OCI-M2 (cell line): Measurements from ENCODE around the gene ASPRV1.

Experiments
- DNase-seq: peaks from one replicate; lab custom pipeline; 2025; ENCODE audit not compliant: unreplicated experiment; lab: John Stamatoyannopoulos, UW

ASPRV1 gene

DNA sequence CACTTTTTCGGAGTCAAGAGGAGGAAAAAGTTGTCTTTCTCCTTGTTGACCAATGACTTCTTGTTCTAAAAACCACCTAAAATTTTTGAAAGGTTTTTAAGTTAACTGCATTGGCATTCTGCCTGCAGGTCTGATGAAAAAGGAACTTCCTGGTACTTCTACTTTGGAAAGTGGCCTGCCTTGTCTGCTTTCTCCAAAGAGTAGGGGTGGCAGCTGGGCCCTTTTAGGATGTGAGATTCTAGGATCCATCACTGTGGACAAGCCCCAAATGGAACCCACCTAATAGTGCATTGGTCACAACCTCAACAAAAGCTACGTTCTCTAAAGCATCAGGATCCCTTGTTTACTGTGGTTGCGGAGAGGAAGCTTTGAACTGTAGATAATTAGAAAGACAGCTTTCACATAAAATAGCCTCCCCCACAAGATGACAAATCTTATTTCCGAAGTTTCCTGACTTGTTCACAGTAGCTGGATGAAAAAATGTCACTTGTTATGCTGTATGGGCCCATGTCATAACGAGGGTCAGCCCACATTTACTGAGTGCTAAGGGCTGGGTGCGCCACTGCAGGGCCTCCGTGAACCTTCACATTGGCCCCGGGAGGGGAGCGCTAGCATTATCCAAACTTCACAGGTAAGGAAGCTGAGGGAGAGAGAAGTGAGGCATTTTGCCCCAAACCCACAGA is 17.4 kb downstream of the ASPRV1 start:
- no peak for DNase-seq

DNA sequence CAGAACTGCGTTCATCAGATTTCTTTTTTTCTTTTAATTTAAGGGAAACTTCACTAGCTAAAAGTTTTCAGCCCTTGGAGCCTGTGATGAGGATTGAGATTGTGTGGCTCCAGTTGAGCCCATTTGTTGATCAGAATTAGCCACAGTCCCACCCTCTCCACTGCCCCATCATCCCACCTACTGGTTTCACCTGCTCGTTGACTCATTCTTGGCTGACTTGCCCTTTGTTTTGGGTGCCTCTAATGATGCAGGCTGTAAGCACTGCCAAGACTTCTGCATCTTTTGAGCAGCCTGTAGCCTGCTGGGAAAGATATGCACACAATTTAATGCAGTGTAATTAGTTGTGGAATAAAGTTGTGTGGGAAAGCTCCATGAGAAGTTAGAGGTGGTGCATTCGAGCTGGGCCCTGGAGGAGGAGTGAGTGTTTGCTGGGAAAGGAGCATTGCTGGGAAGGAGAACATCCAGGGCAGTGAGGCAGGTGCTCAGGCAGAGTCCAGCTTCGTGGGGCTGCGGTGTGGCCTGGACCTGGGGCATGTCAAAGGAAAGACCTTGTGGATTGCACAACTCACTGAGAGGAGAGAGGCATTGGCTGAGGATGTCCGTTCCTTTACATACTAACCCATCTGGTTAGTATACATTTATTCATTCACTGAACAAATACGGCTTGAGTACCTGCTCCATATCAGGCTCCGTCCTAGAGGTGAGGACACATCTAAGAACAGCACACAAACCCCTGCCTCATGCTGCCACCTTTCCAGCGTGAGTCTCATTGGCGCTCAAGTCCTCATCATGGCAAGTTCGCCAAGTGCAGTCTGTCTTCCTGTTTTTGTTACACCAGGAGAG is 18.2 kb downstream of the ASPRV1 start:
- no peak for DNase-seq

DNA sequence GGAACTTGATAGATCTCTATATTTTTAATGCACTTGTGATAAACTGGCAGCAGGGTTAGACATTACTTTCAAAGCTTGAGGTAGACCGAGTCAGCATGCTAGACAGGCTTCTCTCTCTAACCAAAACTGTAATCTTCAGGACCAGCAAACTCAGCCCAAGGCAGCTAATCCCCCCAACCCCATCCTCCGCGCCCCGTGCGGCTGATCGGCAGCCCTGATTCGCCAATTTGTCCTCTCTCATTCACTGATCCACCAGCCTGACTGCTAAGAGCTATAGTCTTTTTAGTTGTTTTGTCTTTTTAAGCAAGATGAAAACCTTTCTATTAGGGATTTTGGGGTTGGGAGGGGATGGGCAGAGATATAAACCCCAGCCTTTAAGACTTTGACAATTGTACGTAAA is 20.7 kb downstream of the ASPRV1 start:
- no peak for DNase-seq

DNA sequence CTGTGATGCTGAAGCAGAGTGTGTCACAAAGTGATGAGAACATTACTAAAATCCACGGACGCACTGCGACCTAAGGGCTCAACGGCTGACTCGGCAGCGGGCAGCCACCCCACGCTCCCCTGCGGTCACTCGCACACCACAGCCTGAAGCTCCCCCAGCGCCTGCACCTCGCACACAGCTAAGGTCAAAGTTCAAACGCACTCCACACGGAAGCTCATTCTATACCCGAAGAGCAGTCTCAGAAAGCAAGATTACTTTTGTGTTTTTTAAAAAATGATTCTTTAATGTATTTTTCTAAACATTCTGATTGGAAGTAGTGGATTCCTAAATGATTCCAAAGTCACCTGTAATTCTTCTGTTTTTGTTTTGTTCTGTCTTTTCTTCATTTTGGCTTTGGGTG is 21.7 kb downstream of the ASPRV1 start:
- DNase-seq, result no peak

DNA sequence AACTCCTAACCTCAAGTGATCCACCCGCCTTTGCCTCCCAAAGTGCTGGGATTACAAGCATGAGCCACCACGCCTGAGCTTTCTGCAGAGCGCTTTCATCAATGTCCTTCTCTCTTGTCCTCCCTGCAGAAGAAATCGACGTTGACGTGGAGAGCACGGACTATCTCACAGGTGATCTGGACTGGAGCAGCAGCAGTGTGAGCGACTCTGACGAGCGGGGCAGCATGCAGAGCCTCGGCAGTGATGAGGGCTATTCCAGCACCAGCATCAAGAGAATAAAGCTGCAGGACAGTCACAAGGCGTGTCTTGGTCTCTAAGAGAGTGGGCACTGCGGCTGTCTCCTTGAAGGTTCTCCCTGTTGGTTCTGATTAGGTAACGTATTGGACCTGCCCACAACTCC is 23.5 kb downstream of the ASPRV1 start:
- no peak for DNase-seq

DNA sequence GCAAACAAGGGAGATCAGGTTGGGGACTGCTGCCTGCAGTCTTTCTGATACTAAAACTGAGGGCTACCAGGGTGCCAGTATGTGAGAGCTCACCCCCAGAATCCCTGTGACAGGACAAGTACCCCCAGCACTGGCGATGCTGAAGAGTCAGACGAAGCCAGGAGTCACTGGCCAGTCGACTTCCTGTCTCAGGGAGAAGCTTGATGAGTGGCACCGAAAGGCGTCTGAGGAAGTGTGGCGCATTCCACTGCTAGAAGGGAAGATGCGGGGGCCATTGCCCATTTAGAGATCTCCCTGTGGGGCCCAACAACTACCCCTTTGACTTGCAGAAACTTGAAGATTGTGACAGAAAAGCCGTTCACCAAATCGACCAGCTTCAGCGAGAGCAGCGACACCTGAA is 24.5 kb downstream of the ASPRV1 start:
- DNase-seq, result no peak

DNA sequence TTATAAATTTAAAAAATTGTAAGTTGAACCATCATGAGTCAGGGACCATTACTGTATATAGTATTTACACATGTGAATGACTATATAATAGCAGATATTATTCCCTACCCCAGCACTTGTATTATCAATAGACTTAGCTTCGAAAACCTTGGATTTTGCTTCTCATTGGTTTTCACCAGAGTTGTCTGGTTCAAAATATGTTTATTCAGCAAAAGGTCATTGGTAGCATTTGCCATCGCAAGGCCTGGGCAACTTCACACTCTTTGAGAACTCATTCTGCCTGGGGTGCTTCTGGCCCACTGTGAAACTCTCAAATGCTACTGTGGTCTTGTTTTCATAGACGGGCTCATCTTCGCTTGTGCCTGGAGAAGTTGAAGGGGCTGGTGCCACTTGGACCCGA is 26.4 kb downstream of the ASPRV1 start:
- no peak for DNase-seq

DNA sequence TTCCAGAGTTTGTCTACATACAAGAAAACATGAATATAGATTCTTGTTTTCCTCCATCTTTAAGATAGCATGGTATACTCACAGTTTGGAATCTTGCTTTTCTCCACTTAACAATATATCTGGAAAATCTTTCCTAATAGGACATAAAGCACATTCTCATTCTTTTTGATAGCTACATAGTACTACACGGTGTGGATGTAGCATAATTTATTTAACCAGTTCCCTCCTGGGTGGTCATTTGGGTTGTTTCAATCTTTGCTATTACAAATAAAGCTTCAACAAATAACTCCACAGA is 26.9 kb downstream of the ASPRV1 start:
- DNase-seq, result no peak

DNA sequence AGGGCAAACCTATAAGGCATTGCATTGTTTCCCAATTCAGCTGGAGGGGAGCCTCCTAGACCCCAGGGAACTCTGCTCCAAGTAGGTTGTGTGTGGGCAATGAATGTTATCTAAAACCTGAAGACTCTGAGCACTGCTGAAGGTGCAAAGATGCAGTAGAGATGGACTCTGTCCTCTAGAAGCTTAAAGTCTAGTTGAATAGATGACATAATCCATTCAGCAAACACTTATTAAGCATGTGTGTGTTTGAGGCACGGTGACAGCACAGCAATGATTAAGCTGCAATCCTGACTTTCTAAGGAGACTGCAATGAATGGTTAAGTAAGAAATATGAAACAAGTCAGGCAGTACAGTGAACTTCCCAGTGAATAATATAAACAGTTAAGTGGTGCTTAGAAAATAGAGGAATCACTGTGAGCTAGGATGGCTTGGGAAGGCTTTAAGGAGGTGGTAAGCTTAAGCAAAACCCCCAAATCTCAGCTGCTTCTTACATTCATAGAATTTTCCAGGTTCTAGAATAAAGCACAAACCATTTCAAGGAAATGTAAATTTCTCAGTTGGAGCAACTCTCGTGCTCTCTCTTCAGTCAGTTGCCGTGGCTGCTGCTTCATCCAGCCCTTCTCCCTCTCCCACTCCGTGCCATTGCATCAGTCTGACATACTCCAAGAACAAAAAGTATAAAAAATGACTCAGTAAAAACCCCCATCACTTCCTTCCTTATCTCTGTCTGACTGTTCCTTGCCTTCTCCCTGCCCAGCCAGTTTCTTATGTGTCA is 27.4 kb downstream of the ASPRV1 start:
- DNase-seq, result no peak

DNA sequence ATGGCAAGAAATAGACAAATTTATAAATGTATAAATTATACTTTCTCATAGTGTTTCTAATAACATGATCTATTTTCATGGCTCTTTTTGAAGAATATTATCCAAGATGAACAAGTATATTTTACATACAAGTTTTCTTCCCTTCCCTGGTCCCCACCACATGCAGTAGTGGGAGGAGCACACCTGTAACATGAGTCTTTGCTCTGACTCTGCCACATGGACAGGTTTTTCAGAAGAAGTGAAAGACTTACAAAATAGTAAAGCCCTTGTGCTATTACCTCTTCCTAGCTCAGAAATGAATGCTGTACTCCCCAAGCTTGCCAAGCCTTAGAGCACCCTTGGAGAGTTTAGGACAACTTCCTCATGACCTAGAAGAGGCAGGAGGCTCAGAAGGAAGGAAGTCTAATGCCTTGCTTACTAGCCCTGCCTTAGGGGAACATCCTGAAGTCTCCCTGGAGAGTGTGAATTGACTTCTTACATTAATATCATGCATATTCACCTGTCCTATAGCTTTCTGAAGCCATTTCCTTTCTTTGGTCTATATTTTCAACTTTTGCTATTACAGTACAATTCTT is 28.1 kb downstream of the ASPRV1 start:
- no peak for DNase-seq

DNA sequence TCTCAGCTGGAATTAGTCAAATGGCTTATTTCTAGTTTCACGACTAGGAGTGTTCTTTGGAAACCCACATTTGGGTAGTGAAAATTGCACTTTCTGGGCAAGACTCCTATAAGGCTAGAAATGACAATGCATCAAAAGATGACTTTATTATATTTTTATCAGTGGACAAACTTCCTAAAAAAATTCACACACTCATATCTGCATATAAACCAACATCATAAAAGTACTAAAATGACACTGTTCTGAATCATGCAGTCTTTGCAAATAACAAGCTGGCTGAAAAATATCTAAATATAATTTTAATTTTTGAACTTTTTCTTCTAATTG is 28.9 kb downstream of the ASPRV1 start:
- no peak for DNase-seq

DNA sequence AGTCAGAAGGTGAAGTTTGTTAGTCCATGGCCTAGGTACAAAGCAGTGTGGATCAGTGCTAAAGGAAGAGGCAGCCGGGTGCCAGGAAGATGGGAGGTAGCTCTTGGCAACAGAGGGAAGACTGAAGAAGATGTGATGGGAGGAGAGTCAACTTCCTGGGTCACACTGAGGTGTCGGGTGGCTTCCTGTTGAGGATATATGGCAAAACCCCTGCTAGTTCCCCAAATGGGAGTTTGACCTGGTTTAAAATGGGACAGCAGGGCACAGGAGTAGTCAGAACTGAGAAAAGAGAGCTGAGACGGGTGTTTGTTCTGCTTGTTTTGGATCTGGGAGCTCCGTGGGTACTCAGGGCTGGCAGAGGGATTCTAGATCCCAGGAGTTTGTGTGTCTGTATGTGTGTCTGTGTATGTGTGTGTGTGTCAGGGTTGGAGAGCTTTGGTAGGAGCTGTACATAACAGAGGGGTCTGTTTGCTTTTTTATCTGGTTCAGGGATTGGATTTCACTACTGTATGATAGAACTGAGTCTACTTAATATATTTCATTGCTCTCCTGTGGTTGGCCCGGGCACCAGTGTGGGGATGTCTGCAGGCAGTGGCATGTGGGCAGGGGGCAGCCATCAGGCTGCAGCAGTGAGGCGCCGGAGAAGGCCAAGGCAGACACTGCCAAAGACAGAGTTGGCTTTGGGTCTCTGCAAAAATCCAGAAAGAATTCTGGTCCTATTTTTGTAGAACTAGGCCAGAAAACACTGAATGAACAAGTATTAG is 29.4 kb downstream of the ASPRV1 start:
- DNase-seq, result no peak

DNA sequence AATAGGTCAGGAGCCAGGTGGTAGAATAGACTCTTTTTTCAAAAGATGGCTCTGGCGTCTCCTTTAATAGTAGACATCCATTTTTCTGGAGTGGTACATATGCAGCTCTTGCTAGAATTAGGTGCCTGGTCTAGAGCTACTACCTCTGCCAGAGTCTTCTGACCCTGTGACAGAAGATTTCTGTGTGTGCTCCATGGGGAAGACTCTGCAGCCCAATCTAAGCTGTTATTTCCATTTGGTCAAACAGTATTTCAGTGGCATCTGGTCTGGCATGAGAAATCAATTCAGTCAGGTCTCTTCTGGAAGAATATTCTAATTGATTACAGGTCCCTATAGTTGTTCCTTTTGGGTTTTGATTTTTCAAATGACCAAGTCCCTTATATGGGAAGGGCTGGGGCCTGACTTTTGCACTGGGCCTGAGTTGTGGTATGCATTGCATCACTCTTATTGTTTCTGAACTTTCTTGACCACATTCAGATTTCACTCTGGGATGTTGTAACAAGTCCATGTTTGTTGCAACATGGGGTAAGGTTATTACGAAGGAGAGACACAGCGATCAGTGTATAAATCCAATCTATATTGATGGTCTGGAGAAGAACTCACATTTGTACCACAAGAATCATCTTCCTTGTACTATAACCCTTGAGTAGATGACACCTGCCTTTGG is 34.4 kb downstream of the ASPRV1 start:
- DNase-seq, result no peak

DNA sequence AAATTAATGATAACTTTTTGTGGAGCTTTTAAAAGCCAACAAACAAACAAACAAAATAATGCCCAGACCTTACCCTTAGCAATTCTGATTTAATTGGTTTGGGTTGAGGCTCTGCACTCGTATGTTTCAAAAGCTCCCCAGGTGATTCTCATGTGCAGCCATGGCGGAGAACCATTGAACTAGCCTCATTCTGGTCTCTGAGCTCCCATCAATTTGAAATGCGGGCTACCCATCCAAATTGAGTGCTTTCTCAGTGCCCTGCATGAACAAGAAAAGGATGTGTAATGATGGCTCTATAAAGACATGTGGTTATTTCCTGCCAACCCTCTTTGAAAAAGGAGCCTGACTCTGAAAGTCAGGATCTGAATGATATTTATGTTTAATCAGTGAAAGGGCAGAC is 38.3 kb downstream of the ASPRV1 start:
- DNase-seq, result no peak

DNA sequence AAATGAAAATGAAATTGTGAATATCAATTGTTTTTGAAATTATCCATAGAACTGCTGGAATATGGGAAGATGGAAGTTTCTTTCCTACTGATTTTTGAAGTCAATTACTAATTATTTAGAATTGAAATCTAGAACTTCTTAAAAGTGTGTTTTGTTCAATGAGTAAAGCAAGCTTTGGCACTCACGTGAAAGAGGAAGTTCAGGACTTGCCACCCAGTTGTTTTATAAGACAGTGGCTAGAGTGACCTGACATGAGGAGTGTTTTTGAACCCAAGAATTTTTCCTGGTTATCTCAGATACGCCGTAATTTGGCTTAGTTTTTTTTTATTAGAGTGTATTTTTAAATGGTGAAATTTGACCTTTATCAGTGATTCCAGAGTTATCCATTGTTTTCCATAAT is 43.0 kb downstream of the ASPRV1 start:
- no peak for DNase-seq

DNA sequence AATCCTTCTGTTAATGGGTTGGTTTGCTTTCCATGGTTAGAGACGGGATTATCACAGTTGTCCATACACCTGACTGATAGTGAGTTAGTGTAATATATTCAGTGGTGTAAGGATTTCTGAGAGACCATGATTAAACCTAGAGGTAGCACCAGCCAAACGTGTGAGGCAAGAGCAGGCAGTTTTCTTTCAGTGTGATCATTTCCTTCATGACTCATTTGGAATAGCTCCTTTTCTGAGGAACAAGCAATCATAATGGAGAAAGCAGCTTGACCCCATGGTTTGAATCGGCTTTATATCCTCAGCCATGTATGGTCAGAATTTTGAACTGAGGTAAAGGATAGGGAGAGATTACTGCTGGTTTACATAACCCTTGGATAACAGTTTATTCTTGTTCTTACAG is 43.6 kb downstream of the ASPRV1 start:
- DNase-seq, result no peak

DNA sequence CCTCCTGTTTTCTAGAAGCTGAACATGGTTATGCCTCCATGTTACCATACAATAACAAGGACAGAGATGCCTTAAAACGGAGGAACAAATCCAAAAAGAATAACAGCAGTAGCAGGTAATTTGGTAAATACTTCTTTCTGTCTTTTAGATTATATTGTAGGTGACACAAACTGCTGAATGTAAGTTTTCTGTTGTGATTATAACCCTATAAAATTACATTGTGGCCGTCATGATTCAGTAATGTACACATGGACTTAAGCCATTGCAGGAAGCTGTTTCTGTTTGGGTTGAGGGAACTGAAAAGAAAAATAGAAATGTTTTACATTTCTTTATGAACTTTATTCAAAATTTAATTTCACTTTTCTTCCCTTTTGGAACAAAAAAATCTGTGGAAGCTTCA is 45.3 kb downstream of the ASPRV1 start:
- no peak for DNase-seq

DNA sequence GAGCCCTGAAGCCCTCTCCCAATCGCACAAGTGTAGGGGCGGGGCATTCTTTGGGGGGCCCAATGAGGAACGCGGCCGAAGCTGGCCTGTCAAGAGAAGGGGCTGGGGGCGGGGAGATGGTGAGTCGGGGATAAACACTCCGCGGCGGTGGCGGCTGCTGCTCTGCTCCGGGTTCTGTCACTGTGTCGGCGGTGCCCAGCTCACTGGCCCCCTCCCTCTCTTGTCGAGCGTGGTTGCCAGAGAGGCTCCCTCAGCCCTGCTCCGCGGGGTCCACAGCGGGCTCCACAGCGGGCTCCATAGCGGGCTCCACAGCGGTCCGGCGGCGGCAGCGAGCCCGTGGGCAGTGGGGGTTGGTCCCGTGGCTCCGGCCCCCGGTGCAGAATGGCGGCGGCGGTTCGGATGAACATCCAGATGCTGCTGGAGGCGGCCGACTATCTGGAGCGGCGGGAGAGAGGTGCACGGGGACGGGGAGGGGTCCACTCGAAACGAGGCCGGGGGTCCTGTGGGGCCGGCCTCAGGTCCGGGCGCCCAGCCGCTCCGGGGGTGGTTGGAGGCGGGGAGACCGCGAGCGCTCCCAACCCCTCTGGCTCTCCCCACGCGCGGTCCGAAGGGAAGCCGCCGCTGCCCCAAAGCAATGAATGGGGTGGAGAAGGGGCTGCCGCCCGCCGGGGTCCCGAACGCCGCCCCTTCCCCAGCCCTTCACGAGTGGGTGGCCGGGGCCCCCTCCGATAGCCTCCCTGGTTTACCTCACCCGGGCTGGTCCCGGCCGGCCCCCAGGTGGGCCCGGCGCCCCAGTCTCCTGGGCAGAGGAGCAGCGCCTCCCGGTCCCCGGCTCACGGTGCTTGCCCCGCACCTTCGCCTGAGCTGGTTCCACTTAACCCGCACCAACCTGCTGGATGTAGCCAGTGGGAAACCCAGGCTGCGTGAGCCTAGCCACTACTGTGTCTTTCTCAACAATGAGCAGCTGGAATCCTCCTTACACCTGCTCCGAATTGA is 46.2 kb downstream of the ASPRV1 start, which contains the start of gene MXD1:
Gene MXD1 (plus strand): TSS at position 160 of the 996 bp plus-strand sequence. CDS start 222 bp downstream, at position 382.
- DNase-seq, result no peak
